ENCODE measurements around the gene KRT23.

The KRT23 gene

GRCh38 chr17:40900809-40901356 is 36.6 kb downstream of the KRT23 start:
- Histone ChIP-seq H3K27ac (ENCODE audit: low read depth, low read length) (no peak overlapping the region), H3K4me1 (ENCODE audit: control insufficient read depth, low read length) (no peaks in the 10 kb centered on the region), H4K20me1 (ENCODE audit: control insufficient read depth, insufficient read depth, low read depth, low read length) (no peaks in the 10 kb centered on the region), H3K79me2 (ENCODE audit: control insufficient read depth, low read length) (no peaks in the 10 kb centered on the region), H3F3A (ENCODE audit: control insufficient read depth, insufficient read depth) (no peaks in the 10 kb centered on the region), H3K9me3 (ENCODE audit: control insufficient read depth, insufficient read depth, low read length) (no peaks in the 10 kb centered on the region), H3K4me3 (ENCODE audit: low read length) (no peak overlapping the region), H3K4me2 (ENCODE audit: low read length) (no peak overlapping the region), H3K36me3 (ENCODE audit: control insufficient read depth, low read length) (no peaks in the 10 kb centered on the region), H3K9me2 (replicated peaks; ENCODE audit: control insufficient read depth, low read length) (no peaks in the 10 kb centered on the region), H3K27me3 (ENCODE audit: control insufficient read depth, low read length) (no peaks in the 10 kb centered on the region)
- no peak for TF ChIP-seq EZH2phosphoT487 (IDR thresholded peaks at IDR 0.05; ENCODE audit: borderline replicate concordance, low read length)
- TF ChIP-seq CTCF (IDR thresholded peaks at IDR 0.05; ENCODE audit: low read depth, low read length, poor library complexity, severe bottlenecking), result no peak

DNA sequence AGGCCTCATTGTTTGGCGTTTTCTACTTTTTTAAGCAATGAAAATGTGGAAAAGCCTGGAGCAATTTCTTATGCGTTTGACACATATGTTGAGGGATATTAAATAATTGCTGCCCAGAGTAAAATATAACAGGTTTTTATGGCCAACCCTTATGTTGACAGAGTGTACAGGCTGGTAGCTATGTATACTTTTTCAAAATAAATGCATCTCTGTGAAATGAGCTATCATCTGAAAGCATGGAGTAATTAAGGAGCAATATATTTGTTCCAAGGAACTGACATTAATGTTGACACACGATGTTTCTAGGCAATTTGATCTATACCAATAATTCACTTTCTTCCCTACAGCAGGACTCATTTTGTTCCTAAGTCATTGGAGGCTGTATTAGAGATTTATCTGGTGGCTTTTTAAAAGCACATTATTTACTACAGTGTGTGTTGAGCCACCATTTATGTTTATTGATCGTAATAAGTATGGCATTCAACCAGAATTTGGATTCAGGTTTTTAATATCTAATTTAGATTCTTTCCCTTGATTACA is 40.5 kb downstream of the KRT23 start:
- no peaks in the 10 kb centered on the region for H3K27me3 ChIP-seq (ENCODE audit: control insufficient read depth, low read length)
- no peaks in the 10 kb centered on the region for H3K9me3 ChIP-seq (ENCODE audit: control insufficient read depth, insufficient read depth, low read length)
- H3K9me2 ChIP-seq (replicated peaks; ENCODE audit: control insufficient read depth, low read length), result no peaks in the 10 kb centered on the region
- H3K36me3 ChIP-seq (ENCODE audit: control insufficient read depth, low read length), result no peaks in the 10 kb centered on the region
- H3K4me1 ChIP-seq (ENCODE audit: control insufficient read depth, low read length), result no peaks in the 10 kb centered on the region
- no peak overlapping the region for H3K4me3 ChIP-seq (ENCODE audit: low read length)
- H3F3A ChIP-seq (ENCODE audit: control insufficient read depth, insufficient read depth), result no peaks in the 10 kb centered on the region
- no peak overlapping the region for H3K4me2 ChIP-seq (ENCODE audit: low read length)
- TF ChIP-seq EZH2phosphoT487 (IDR thresholded peaks at IDR 0.05; ENCODE audit: borderline replicate concordance, low read length), result no peak
- TF ChIP-seq CTCF (IDR thresholded peaks at IDR 0.05; ENCODE audit: low read depth, low read length, poor library complexity, severe bottlenecking), result no peak
- H4K20me1 ChIP-seq (ENCODE audit: control insufficient read depth, insufficient read depth, low read depth, low read length), result no peaks in the 10 kb centered on the region
- no peak overlapping the region for H3K27ac ChIP-seq (ENCODE audit: low read depth, low read length)
- no peaks in the 10 kb centered on the region for H3K79me2 ChIP-seq (ENCODE audit: control insufficient read depth, low read length)

GRCh38 chr17:40895106-40895730 is 42.2 kb downstream of the KRT23 start:
- Histone ChIP-seq H3K4me2 (ENCODE audit: low read length) (no peak overlapping the region), H3K36me3 (ENCODE audit: control insufficient read depth, low read length) (no peaks in the 10 kb centered on the region), H3K9me2 (replicated peaks; ENCODE audit: control insufficient read depth, low read length) (no peaks in the 10 kb centered on the region), H3K27ac (ENCODE audit: low read depth, low read length) (no peak overlapping the region), H3K79me2 (ENCODE audit: control insufficient read depth, low read length) (no peaks in the 10 kb centered on the region), H3K4me1 (ENCODE audit: control insufficient read depth, low read length) (no peaks in the 10 kb centered on the region), H4K20me1 (ENCODE audit: control insufficient read depth, insufficient read depth, low read depth, low read length) (no peaks in the 10 kb centered on the region), H3K27me3 (ENCODE audit: control insufficient read depth, low read length) (no peaks in the 10 kb centered on the region), H3F3A (ENCODE audit: control insufficient read depth, insufficient read depth) (no peaks in the 10 kb centered on the region), H3K9me3 (ENCODE audit: control insufficient read depth, insufficient read depth, low read length) (no peaks in the 10 kb centered on the region), H3K4me3 (ENCODE audit: low read length) (no peak overlapping the region)
- TF ChIP-seq EZH2phosphoT487 (IDR thresholded peaks at IDR 0.05; ENCODE audit: borderline replicate concordance, low read length) (no peak), CTCF (IDR thresholded peaks at IDR 0.05; ENCODE audit: low read depth, low read length, poor library complexity, severe bottlenecking) (no peak)

Measured in DOHH2 (cell line).